Activated B cell treated with CpG ODN at 0.5 μM for 24 hours (primary cell): ENCODE measurements around the gene PNMA8C. TPM values are rescaled to one million over a fixed set of nuclear protein-coding genes. Genes with fewer than 3 reads are reported as not detected.

Experiments
- ATAC-seq: fragments of 200-7000 bp; cut with Tn5 transposase; one replicate; pipeline ENCODE4 v1.10.0; 2021; ENCODE audit warnings: low read depth, mild to moderate bottlenecking, moderate library complexity
- CTCF ChIA-PET: fragments of 350-600 bp; sonication (Branson Sonifier 250); formaldehyde crosslinking; loops from one replicate; lab custom pipeline; 2021; ENCODE audit warnings: antibody characterized with exemption; lab: Charles Lee
- POLR2A ChIA-PET: fragments of 350-600 bp; sonication (Branson Sonifier 250); formaldehyde crosslinking; loops from one replicate; lab custom pipeline; 2021; ENCODE audit warnings: antibody characterized with exemption; lab: Charles Lee
- DNase-seq: peaks from one replicate; pipeline ENCODE4 v3.0.0; 2022
- H3K27ac Mint-ChIP-seq: one replicate; pipeline ENCODE4 v1.8.0; 2020; ENCODE audit warnings: mixed read lengths
- H3K27me3 Mint-ChIP-seq: one replicate; pipeline ENCODE4 v1.8.0; 2021; ENCODE audit warnings: mixed read lengths
- H3K36me3 Mint-ChIP-seq: one replicate; pipeline ENCODE4 v1.8.0; 2021; ENCODE audit warnings: low read depth, mixed read lengths
- H3K4me1 Mint-ChIP-seq: one replicate; pipeline ENCODE4 v1.8.0; 2021; ENCODE audit warnings: mixed read lengths
- H3K4me3 Mint-ChIP-seq: one replicate; pipeline ENCODE4 v1.8.0; 2020; ENCODE audit warnings: mild to moderate bottlenecking, mixed read lengths
- H3K9me3 Mint-ChIP-seq: one replicate; pipeline ENCODE4 v1.8.0; 2020; ENCODE audit warnings: mixed read lengths
- intact Hi-C: fragments of 100-400 bp; cut with micrococcal nuclease; formaldehyde crosslinking; loops from one replicate; pipeline ENCODE4 v1.15.1; 2024
- total RNA-seq: library from RNA; stranded (reverse); gene quantifications from 2 replicates; pipeline ENCODE4 v1.2.3, GENCODE V29; 2022
- TF ChIP-seq, protein P1 (sequence below): fragments of 200-600 bp; IDR thresholded peaks from one replicate; pipeline ENCODE4 v1.8.0; 2022; ENCODE audit warnings: antibody characterized with exemption, mild to moderate bottlenecking

PNMA8C gene
- total RNA-seq, 1 donor from 2014 or later = not detected

DNA sequence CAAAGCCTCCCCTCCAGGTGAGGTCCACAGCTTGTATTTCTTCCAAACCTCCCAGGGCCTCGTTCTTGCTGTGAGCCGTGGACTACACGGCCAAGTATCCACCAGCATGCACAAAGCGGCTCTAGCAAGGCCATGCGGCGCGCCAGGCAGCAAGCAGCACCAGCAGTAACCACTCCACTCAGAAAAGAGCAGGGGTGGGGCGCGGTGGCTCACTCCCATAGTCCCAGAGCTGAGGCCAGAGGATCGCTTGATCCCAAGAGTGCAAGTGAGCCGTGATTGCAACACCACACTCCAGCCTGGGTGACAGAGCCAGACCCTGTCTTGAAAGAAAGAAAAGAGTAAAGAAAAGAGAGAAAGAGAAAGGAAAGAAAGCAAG, 20.1 kb downstream of the PNMA8C start:
- CTCF ChIA-PET = no interaction called here
- no peak overlapping the region for H3K27ac Mint-ChIP-seq

DNA sequence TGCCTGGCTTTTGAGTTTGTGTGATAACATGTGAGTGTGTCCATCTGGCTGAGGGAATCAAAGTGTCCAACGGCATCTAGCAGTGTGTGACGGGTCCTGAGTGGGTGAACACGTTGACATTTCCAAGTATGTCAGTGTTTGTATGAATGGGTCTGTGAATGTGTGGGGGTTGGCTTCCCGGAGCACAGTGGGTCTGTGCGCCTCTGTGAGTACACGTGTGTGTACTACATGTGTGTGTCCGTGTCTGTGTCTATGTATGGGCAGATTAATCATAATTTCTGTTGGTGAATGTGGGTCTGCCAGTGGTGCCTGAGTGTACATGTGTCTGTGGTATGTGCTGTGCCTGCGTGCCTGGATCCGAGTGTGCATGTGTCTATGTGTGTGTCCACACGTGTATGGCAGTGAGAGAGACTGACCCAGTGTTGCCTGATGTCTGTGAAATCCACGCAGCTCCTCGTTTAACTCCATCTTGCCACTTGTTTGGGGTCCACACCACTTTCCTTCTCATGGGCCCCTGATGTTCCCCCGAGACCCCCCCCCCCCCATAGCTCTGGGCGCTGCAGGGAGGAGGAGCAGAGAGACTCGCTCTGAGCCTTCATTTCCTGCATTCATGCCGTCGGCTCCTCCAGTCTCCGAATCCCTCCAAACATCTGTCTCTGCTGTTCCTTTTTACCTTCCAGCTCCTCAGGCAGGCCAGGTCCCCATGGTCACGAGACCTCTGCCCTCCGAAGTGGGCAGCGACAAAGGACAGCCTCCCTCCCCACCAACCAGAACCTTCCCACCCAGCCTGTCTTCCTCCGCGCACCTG, 20.7 kb downstream of the PNMA8C start:
- peaks cover 18% of the 10 kb centered on the region for H3K4me1 Mint-ChIP-seq
- POLR2A ChIA-PET = no interaction called here
- ATAC-seq (no peak), DNase-seq (no peak)
- no peak overlapping the region for H3K27ac Mint-ChIP-seq
- TF ChIP-seq, protein P1, sequence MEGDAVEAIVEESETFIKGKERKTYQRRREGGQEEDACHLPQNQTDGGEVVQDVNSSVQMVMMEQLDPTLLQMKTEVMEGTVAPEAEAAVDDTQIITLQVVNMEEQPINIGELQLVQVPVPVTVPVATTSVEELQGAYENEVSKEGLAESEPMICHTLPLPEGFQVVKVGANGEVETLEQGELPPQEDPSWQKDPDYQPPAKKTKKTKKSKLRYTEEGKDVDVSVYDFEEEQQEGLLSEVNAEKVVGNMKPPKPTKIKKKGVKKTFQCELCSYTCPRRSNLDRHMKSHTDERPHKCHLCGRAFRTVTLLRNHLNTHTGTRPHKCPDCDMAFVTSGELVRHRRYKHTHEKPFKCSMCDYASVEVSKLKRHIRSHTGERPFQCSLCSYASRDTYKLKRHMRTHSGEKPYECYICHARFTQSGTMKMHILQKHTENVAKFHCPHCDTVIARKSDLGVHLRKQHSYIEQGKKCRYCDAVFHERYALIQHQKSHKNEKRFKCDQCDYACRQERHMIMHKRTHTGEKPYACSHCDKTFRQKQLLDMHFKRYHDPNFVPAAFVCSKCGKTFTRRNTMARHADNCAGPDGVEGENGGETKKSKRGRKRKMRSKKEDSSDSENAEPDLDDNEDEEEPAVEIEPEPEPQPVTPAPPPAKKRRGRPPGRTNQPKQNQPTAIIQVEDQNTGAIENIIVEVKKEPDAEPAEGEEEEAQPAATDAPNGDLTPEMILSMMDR = no peak
- no peaks in the 10 kb centered on the region for H3K9me3 Mint-ChIP-seq
- CTCF ChIA-PET = no interaction called here
- H3K4me3 Mint-ChIP-seq = no peak overlapping the region
- peaks cover 72% of the 10 kb centered on the region for H3K27me3 Mint-ChIP-seq
- intact Hi-C loops = no loop called here
- H3K36me3 Mint-ChIP-seq = no peaks in the 10 kb centered on the region

More for the DNA sequence above, 20.1 kb downstream of the PNMA8C start:
- Mint-ChIP-seq H3K27me3 (peaks cover 71% of the 10 kb centered on the region), H3K4me1 (peaks cover 16% of the 10 kb centered on the region), H3K9me3 (no peaks in the 10 kb centered on the region), H3K4me3 (no peak overlapping the region), H3K36me3 (no peaks in the 10 kb centered on the region)
- DNase-seq (no peak), ATAC-seq (no peak)
- intact Hi-C loops = no loop called here
- TF ChIP-seq, protein P1 = no peak
- POLR2A ChIA-PET = no interaction called here

DNA sequence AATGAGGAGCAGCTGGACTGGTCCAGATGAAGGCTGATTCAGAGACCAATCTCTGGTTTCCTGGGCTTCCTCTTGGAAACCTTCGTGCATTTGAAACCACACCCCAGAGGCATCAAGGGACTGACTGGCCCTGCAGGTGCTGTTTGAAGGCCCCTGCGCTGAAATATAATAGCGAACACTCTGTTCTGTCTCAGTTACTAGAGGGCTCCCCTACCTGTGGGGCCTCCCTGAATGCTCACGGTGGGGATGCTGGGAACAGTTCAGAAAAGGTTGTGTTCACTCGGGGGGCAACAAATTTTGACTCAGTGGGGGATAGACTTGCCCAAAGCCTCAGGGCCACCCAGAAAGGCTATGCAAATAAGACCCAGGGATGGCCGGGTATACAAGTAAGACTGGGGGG, 21.8 kb downstream of the PNMA8C start:
- H3K4me3 Mint-ChIP-seq = no peak overlapping the region
- CTCF ChIA-PET = no interaction called here
- TF ChIP-seq, protein P1 = no peak
- H3K27me3 Mint-ChIP-seq = peaks cover 68% of the 10 kb centered on the region
- no peak overlapping the region for H3K27ac Mint-ChIP-seq
- POLR2A ChIA-PET = no interaction called here
- H3K4me1 Mint-ChIP-seq = peaks cover 15% of the 10 kb centered on the region
- intact Hi-C loops = no loop called here
- DNase-seq (no peak), ATAC-seq (no peak)
- H3K36me3 Mint-ChIP-seq = no peaks in the 10 kb centered on the region
- H3K9me3 Mint-ChIP-seq = no peaks in the 10 kb centered on the region

DNA sequence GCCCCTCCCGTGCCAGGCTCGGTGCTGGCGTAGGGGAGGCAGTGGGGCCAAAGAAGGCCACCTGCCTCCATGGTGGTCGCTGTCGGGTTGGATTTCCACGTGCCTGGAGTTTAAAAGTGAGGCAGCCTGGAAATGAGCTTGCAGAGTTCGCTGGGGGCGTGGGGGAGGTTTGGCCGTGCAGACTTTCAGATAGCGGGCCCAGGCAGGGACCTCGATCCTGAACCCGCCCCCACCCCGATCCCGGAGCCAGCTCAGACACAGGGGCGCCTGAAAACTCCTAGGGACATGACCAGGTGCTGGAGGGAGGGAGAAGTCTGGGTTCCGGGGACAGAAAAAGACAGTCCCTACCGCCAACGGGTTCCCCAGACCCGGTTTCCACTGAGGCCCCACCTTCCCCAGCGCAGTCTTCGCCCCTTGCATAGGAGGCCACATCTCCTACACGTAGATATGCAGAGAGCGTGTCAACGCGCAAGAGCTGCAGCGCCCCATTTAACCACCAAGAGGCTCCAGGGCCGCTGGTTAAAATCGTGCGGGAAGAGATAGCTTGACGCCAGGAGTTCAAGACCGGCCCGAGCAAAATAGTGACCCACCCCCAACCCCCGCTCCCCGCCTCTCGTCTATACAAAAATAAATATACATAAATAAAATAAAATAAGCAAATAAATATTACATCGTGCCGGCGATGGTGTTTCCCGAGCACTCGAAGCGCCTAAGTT, 23.8 kb downstream of the PNMA8C start:
- CTCF ChIA-PET = no interaction called here
- ATAC-seq = no peak

More for the DNA sequence above, 23.8 kb downstream of the PNMA8C start:
- H3K4me1 Mint-ChIP-seq = peaks cover 15% of the 10 kb centered on the region
- POLR2A ChIA-PET = interaction anchor here (0.6 kb wide), 1 partner anchor 115 kb away, joined by 5 read pairs; no protein-coding TSS in a partner anchor
- DNase-seq = no peak
- peak overlapping the region; percentile 45 for H3K4me3 Mint-ChIP-seq
- intact Hi-C loops = loop anchor here (5.0 kb wide), 1 partner anchor 257 kb away; the partner anchor contains the start of gene DACT3
- TF ChIP-seq, protein P1 = no peak
- H3K27me3 Mint-ChIP-seq = peaks cover 54% of the 10 kb centered on the region
- no peak overlapping the region for H3K27ac Mint-ChIP-seq
- H3K36me3 Mint-ChIP-seq = no peaks in the 10 kb centered on the region
- H3K9me3 Mint-ChIP-seq = no peaks in the 10 kb centered on the region
